GM21529 (cell line): Measurements from ENCODE around the gene LIN54.
A peak's percentile ranks its signal among the peaks of the same experiment; 100 is the strongest.

Experiments used
- ATAC-seq: cut with Tn5 transposase; IDR thresholded peaks from one replicate; pipeline ENCODE4 v1.9.1; 2021; ENCODE audit not compliant: unreplicated experiment

The LIN54 gene

GRCh38 chr4:82896755-82897154, 113.9 kb downstream of the LIN54 start:
- ATAC-seq: no peak

GRCh38 chr4:82893942-82894341, 116.7 kb downstream of the LIN54 start:
- ATAC-seq: no peak

- no peak for ATAC-seq
Measured at GRCh38 chr4:82892467-82892802, 118.2 kb downstream of the LIN54 start.

GRCh38 chr4:82891707-82892466, 118.7 kb downstream of the LIN54 start:
- ATAC-seq: no peak

- ATAC-seq: peak; percentile 91
Measured at GRCh38 chr4:82890901-82891706, 119.5 kb downstream of the LIN54 start, which contains the start of gene SEC31A. Gene SEC31A (minus strand): TSS chr4:82891153. CDS start chr4:82881936, 9,217 bp downstream.

- no peak for ATAC-seq
Measured at GRCh38 chr4:82890528-82890900, 120.1 kb downstream of the LIN54 start.

- ATAC-seq: no peak
Measured at GRCh38 chr4:82889287-82889686, 121.3 kb downstream of the LIN54 start.

- no peak for ATAC-seq
Measured at GRCh38 chr4:82886147-82886942, 124.3 kb downstream of the LIN54 start.

GRCh38 chr4:82885410-82885809, 125.2 kb downstream of the LIN54 start:
- ATAC-seq: no peak
